ENCODE measurements around the gene RCOR1.

DNA sequence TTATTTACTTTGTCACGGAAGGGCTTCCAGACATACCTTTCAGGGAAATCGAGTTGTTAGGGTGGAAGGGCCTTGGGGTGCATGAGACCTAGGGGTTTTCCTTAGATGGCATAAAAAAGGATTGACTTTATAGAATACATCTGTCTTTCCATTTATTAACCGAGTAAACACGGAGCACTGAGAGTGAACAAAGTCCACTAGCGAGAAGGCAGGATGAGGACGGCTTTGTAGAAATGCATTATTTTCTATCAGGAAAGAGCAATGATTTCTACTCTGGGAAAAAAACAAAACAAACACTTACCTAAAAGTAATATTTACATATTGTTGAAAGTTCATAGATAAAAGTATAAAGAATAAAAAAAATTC, 91.8 kb downstream of the RCOR1 start:
- TF ChIP-seq, protein P1, sequence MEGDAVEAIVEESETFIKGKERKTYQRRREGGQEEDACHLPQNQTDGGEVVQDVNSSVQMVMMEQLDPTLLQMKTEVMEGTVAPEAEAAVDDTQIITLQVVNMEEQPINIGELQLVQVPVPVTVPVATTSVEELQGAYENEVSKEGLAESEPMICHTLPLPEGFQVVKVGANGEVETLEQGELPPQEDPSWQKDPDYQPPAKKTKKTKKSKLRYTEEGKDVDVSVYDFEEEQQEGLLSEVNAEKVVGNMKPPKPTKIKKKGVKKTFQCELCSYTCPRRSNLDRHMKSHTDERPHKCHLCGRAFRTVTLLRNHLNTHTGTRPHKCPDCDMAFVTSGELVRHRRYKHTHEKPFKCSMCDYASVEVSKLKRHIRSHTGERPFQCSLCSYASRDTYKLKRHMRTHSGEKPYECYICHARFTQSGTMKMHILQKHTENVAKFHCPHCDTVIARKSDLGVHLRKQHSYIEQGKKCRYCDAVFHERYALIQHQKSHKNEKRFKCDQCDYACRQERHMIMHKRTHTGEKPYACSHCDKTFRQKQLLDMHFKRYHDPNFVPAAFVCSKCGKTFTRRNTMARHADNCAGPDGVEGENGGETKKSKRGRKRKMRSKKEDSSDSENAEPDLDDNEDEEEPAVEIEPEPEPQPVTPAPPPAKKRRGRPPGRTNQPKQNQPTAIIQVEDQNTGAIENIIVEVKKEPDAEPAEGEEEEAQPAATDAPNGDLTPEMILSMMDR (IDR thresholded peaks at IDR 0.05): no peak
- no peak for TF ChIP-seq ZFX (IDR thresholded peaks at IDR 0.05; ENCODE audit: borderline replicate concordance)
